Stimulated activated CD8-positive, alpha-beta memory T cell treated with anti-CD3 and anti-CD28 coated beads, Interleukin-7, amount 100 ng/mL, for 1 hour (primary cell): ENCODE results near the gene CSAD.
"Not testable (repeated sequence)": the region's sequence is repeated elsewhere in the genome, so short reads cannot be mapped to it uniquely, and the experiment has no call there.

Experiments
- DNase-seq, 2 donors: peaks; one replicate each; pipeline ENCODE4 v3.0.0-alpha.2; 2020; ENCODE audit warnings: low read depth in 2 of 2

Gene CSAD

GRCh38 chr12:53180931-53181645 lies 363 bp upstream of the CSAD start:
- DNase-seq: peak; percentile 48 to 50

GRCh38 chr12:53179687-53180219 lies 972 bp downstream of the CSAD start:
- DNase-seq: no peak

GRCh38 chr12:53178803-53179202 lies 1.9 kb downstream of the CSAD start:
- not testable (repeated sequence) for DNase-seq

- not testable (repeated sequence) for DNase-seq
These were observed 3.3 kb downstream of the CSAD start for GRCh38 chr12:53177447-53177846.

GRCh38 chr12:53176750-53177149 lies 4.0 kb downstream of the CSAD start:
- DNase-seq: no peak

GRCh38 chr12:53174881-53175491 lies 5.7 kb downstream of the CSAD start:
- no peak for DNase-seq

- DNase-seq: no peak
These were observed 7.5 kb downstream of the CSAD start for GRCh38 chr12:53173085-53173715.

- DNase-seq: no peak
These were observed 8.4 kb downstream of the CSAD start for GRCh38 chr12:53172352-53172751.

- DNase-seq: no peak
These were observed 8.9 kb downstream of the CSAD start for GRCh38 chr12:53171725-53172329.

GRCh38 chr12:53170876-53171724 lies 9.6 kb downstream of the CSAD start:
- DNase-seq: no peak

- no peak for DNase-seq
These were observed 10.5 kb downstream of the CSAD start for GRCh38 chr12:53170215-53170614.

- no peak for DNase-seq
These were observed 11.1 kb downstream of the CSAD start for GRCh38 chr12:53169644-53170043.

- no peak for DNase-seq
These were observed 13.9 kb downstream of the CSAD start for GRCh38 chr12:53166837-53167236.

- DNase-seq: not testable (repeated sequence)
These were observed 17.7 kb downstream of the CSAD start for GRCh38 chr12:53163008-53163407.

GRCh38 chr12:53161119-53161911 lies 19.4 kb downstream of the CSAD start:
- DNase-seq: no peak

- DNase-seq: no peak
These were observed 20.1 kb downstream of the CSAD start for GRCh38 chr12:53160673-53161072.

GRCh38 chr12:53160000-53160399 lies 20.7 kb downstream of the CSAD start:
- DNase-seq: no peak

- DNase-seq: peak; percentile 82 to 85
These were observed 21.4 kb downstream of the CSAD start for GRCh38 chr12:53159195-53159839.

- DNase-seq: no peak
These were observed 28.3 kb downstream of the CSAD start for GRCh38 chr12:53152390-53152789.

GRCh38 chr12:53151039-53151438 lies 29.7 kb downstream of the CSAD start:
- DNase-seq: no peak
